GM12878 (cell line): ENCODE results near the gene PROM1.

ENCODE experiments used
- CHD1 ChIP-seq: IDR thresholded peaks from 2 replicates; pipeline ENCODE4 v1.6.1; 2012; ENCODE audit warnings: low read depth, low read length, improper control_type of control experiment
- CTCF ChIP-seq, 3 experiments: IDR thresholded peaks in 2 of 3; conservative IDR thresholded peaks in 1 of 3; 2 replicates each; pipeline ENCODE4 v1.5.1; 2011; ENCODE audit warnings: low read depth in 3 of 3, low read length in 3 of 3, mild to moderate bottlenecking in 3 of 3, control low read depth in 2 of 3, moderate library complexity in 2 of 3, inconsistent platforms in 1 of 3, mixed read lengths in 1 of 3; ENCODE audit not compliant: control insufficient read depth in 2 of 3, insufficient read depth in 1 of 3; ENCODE audit errors: extremely low read depth in 1 of 3
- NBN ChIP-seq: fragments of 450-650 bp; IDR thresholded peaks from 2 replicates; pipeline ENCODE4 v1.6.1; 2016
- NR2F1 ChIP-seq: fragments of 450-650 bp; conservative IDR thresholded peaks from 2 replicates; pipeline ENCODE4 v1.6.1; 2017; ENCODE audit warnings: mild to moderate bottlenecking
- POLR2AphosphoS5 ChIP-seq: IDR thresholded peaks from 2 replicates; pipeline ENCODE4 v1.6.1; 2011; ENCODE audit warnings: mild to moderate bottlenecking, low read length, inconsistent platforms
- RELA ChIP-seq: fragments of 450-650 bp; IDR thresholded peaks from 2 replicates; pipeline ENCODE4 v1.8.0; 2014; ENCODE audit warnings: borderline replicate concordance; ENCODE audit not compliant: partially characterized antibody
- SMC3 ChIP-seq: IDR thresholded peaks from 2 replicates; pipeline ENCODE4 v1.6.1; 2011; ENCODE audit warnings: low read length, improper control_type of control experiment, borderline replicate concordance
- TCF3 ChIP-seq: IDR thresholded peaks from 2 replicates; pipeline ENCODE4 v1.6.1; 2012; ENCODE audit warnings: low read depth, mild to moderate bottlenecking, low read length, borderline replicate concordance; ENCODE audit not compliant: insufficient read depth
- TF ChIP-seq, protein P1 (sequence below): IDR thresholded peaks from 2 replicates; pipeline ENCODE4 v1.6.1; 2012; ENCODE audit warnings: low read length, inconsistent platforms

- no peak for TF ChIP-seq RELA
- TF ChIP-seq CTCF (IDR thresholded peaks at IDR 0.05 in 2 of 3, conservative IDR thresholded peaks at IDR 0.05 in 1 of 3; ENCODE audit: control insufficient read depth in 2 of 3, extremely low read depth in 1 of 3, insufficient read depth in 1 of 3, low read depth in 3 of 3, low read length in 3 of 3) = no peak
- TF ChIP-seq POLR2AphosphoS5 = no peak
- TF ChIP-seq NR2F1 = no peak
- TF ChIP-seq, protein P1, sequence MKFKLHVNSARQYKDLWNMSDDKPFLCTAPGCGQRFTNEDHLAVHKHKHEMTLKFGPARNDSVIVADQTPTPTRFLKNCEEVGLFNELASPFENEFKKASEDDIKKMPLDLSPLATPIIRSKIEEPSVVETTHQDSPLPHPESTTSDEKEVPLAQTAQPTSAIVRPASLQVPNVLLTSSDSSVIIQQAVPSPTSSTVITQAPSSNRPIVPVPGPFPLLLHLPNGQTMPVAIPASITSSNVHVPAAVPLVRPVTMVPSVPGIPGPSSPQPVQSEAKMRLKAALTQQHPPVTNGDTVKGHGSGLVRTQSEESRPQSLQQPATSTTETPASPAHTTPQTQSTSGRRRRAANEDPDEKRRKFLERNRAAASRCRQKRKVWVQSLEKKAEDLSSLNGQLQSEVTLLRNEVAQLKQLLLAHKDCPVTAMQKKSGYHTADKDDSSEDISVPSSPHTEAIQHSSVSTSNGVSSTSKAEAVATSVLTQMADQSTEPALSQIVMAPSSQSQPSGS = no peak
- no peak for TF ChIP-seq CHD1
- no peak for TF ChIP-seq NBN
- no peak for TF ChIP-seq TCF3
- TF ChIP-seq SMC3 = no peak
Observed at GRCh38 chr4:15935504-15936402, 148.1 kb downstream of the PROM1 start.
